ENCODE measurements around the gene RHBDD1. TPM values are rescaled to one million over a fixed set of nuclear protein-coding genes. Genes with fewer than 3 reads are reported as not detected.

Gene RHBDD1
- total and polyA plus RNA-seq, 2 donors (not counting 3 experiments of a cell fraction or from before 2014, with no cell fraction given) = 6.8 to 19.4 TPM

- Histone ChIP-seq H3K9me1 (replicated peaks; ENCODE audit: control insufficient read depth, extremely low read depth, insufficient read depth, low read length) (no peaks in the 10 kb centered on the region), H3K27ac (ENCODE audit: insufficient read depth, low read depth, low read length) (no peak overlapping the region), H2AFZ (ENCODE audit: low read depth, low read length) (no peak overlapping the region), H3K9ac (replicated peaks; ENCODE audit: extremely low read depth, insufficient read depth, low read length) (no peak overlapping the region), H3K27me3 (ENCODE audit: control insufficient read depth in 2 of 2, insufficient read depth in 2 of 2, low read length in 2 of 2) (no peaks in the 10 kb centered on the region), H3K4me3 (replicated peaks in 1 of 3; ENCODE audit: insufficient read depth in 1 of 3, low read depth in 1 of 3, low read length in 3 of 3) (no peak overlapping the region), H3K4me1 (ENCODE audit: control insufficient read depth, extremely low read depth, insufficient read depth, low read length) (no peaks in the 10 kb centered on the region), H3K36me3 (ENCODE audit: control insufficient read depth in 2 of 2, extremely low read depth in 1 of 2, insufficient read depth in 2 of 2, low read length in 2 of 2) (no peaks in the 10 kb centered on the region), H3K4me2 (ENCODE audit: insufficient read depth, low read length) (no peak overlapping the region), H3K79me2 (ENCODE audit: control insufficient read depth, insufficient read depth, low read length) (no peaks in the 10 kb centered on the region), H4K20me1 (replicated peaks; ENCODE audit: control insufficient read depth, extremely low read depth, insufficient read depth, low read length) (no peaks in the 10 kb centered on the region), H3K9me3 (replicated peaks; ENCODE audit: control insufficient read depth, insufficient read depth, low read length) (no peaks in the 10 kb centered on the region)
- intact Hi-C loops (cut with micrococcal nuclease) (no loop called here), dilution Hi-C loops (cut with MboI; ENCODE audit: extremely low pct_ligation_motif_present, low sequenced_read_pairs) (no loop called here)
- FAIRE-seq = no peak
- ChIA-PET CTCF (no interaction called here), POLR2A (no interaction called here)
- TF ChIP-seq EZH2 (IDR thresholded peaks at IDR 0.05; ENCODE audit: borderline replicate concordance, low read depth, low read length, severe bottlenecking) = no peak
- TF ChIP-seq FOS (IDR thresholded peaks at IDR 0.05; ENCODE audit: borderline replicate concordance, insufficient read depth, low read length) = no peak
- no peak for TF ChIP-seq GATA2 (IDR thresholded peaks at IDR 0.05; ENCODE audit: insufficient read depth, insufficient read length, low read depth, low read length)
- TF ChIP-seq, protein P1, sequence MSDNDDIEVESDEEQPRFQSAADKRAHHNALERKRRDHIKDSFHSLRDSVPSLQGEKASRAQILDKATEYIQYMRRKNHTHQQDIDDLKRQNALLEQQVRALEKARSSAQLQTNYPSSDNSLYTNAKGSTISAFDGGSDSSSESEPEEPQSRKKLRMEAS (IDR thresholded peaks at IDR 0.05; ENCODE audit: insufficient read depth, insufficient read length) = no peak
- no peak for TF ChIP-seq JUN (IDR thresholded peaks at IDR 0.05; ENCODE audit: borderline replicate concordance, insufficient read depth, insufficient read length, low read depth)
- TF ChIP-seq MYC (IDR thresholded peaks at IDR 0.05; ENCODE audit: low read depth, low read length) = no peak
- no peak for TF ChIP-seq POLR2AphosphoS5 (IDR thresholded peaks at IDR 0.05; ENCODE audit: insufficient read depth, low read depth, low read length)
- TF ChIP-seq CTCF (IDR thresholded peaks at IDR 0.05; ENCODE audit: extremely low read depth in 1 of 2, insufficient read depth in 1 of 2, low read depth in 1 of 2, low read length in 2 of 2) = no peak
- TF ChIP-seq POLR2A (IDR thresholded peaks at IDR 0.05; ENCODE audit: low read depth, low read length) = no peak
- DNase-seq (ENCODE audit: low read depth, low spot score) = no peak
- BruUV-seq (replicated peaks) = no TSS peak
Observed at GRCh38 chr2:226873826-226874225, 38.0 kb downstream of the RHBDD1 start.
